ENCODE measurements around the gene RFX2. TPM values are rescaled to one million over a fixed set of nuclear protein-coding genes. Genes with fewer than 3 reads are reported as not detected.
"Not testable (repeated sequence)": the region's sequence is repeated elsewhere in the genome, so short reads cannot be mapped to it uniquely, and the experiment has no call there.

The RFX2 gene
- total RNA-seq, 1 donor from 2014 or later, result 6.5 TPM

DNA sequence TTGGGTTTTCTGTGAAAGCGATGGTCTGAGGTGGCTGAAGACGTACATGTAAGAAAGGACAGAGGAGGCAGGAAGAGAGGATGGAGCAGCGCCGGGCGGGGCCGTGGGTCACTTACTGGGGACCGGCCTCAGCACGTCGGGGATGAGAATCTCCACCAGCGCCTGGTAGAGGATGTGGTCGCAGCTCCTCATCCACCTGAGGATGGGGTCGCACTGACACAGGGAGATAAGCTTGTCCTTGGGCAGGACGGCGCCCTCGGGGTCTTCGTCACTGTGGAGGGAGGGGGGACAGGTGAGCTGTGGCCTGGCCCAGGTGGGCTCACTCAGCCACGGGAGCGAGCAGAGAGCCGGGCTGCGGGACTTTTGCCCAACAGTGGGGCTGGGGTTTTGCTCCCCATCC, 103.4 kb downstream of the RFX2 start:
- Mint-ChIP-seq H3K9me3 (ENCODE audit: low read depth) (no peaks in the 10 kb centered on the region), H3K4me1 (ENCODE audit: low read depth) (no peaks in the 10 kb centered on the region), H3K4me3 (ENCODE audit: unreplicated experiment) (no peak overlapping the region), H3K27me3 (ENCODE audit: low read depth) (no peaks in the 10 kb centered on the region), H3K27ac (ENCODE audit: unreplicated experiment) (no peak overlapping the region), H3K36me3 (ENCODE audit: low read depth) (peaks cover 18% of the 10 kb centered on the region)
- TF ChIP-seq, protein P1, sequence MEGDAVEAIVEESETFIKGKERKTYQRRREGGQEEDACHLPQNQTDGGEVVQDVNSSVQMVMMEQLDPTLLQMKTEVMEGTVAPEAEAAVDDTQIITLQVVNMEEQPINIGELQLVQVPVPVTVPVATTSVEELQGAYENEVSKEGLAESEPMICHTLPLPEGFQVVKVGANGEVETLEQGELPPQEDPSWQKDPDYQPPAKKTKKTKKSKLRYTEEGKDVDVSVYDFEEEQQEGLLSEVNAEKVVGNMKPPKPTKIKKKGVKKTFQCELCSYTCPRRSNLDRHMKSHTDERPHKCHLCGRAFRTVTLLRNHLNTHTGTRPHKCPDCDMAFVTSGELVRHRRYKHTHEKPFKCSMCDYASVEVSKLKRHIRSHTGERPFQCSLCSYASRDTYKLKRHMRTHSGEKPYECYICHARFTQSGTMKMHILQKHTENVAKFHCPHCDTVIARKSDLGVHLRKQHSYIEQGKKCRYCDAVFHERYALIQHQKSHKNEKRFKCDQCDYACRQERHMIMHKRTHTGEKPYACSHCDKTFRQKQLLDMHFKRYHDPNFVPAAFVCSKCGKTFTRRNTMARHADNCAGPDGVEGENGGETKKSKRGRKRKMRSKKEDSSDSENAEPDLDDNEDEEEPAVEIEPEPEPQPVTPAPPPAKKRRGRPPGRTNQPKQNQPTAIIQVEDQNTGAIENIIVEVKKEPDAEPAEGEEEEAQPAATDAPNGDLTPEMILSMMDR (IDR thresholded peaks at IDR 0.05), result no peak
- DNase-seq (ENCODE audit: low spot score), result no peak

DNA sequence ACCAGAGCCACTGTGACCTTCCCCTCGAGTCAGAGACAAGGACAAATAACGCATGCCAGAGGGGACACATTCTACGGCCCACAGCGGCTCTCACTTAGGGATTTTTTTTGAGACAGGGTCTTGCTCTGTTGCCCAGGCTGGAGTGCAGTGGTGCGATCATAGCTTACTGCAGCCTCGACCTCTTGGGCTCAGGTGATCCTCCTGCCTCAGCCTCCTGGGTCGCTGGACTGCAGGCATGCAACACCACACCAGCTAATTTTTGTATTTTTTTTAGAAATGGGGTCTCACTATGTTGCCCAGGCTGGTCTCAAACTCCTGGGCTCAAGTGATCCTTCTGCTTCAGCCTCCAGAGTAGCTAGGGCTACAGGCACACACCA, 104.2 kb downstream of the RFX2 start:
- H3K4me1 Mint-ChIP-seq (ENCODE audit: low read depth); H3K9me3 Mint-ChIP-seq (ENCODE audit: low read depth); DNase-seq (ENCODE audit: low spot score); H3K27ac Mint-ChIP-seq (ENCODE audit: unreplicated experiment); H3K4me3 Mint-ChIP-seq (ENCODE audit: unreplicated experiment); H3K27me3 Mint-ChIP-seq (ENCODE audit: low read depth): not testable (repeated sequence)
- peaks cover 18% of the 10 kb centered on the region for H3K36me3 Mint-ChIP-seq (ENCODE audit: low read depth)

DNA sequence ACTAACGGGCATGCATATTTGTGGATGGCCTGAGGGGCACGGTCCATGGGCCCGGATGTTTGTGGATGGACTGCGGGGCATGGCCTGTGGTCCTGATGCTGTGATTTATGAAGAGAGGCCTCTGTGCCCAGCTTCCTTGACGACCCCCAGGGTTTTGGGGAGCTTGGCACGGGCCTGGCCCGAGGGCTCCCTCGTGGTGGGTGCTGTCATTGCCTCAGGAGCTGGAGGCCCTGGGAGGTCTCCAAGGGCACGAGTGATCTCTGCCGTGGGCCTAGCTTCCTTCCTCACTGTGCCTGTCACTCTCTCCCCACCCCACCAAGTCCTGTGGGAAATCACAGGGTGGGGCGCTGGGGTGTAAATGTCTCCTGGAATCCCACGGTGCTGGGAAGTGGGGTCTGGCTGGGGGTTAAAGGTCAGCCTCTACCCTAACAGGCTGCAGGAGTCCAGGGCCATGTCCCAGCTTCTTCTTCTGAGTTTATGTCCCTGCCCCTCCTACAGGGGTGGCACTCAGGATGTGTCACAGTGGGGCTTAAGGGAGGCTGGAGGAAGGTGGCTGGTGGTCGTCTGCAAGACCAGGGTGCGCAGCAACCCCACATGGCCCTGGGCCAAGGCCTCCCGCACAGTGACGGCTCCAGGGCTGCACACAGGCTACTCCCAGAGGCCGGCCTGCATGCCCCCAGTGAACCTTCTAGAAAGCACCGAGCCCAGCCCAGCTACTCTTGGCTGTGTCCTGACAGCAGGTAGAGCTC, 104.8 kb downstream of the RFX2 start:
- H3K9me3 Mint-ChIP-seq (ENCODE audit: low read depth), result no peaks in the 10 kb centered on the region

DNA sequence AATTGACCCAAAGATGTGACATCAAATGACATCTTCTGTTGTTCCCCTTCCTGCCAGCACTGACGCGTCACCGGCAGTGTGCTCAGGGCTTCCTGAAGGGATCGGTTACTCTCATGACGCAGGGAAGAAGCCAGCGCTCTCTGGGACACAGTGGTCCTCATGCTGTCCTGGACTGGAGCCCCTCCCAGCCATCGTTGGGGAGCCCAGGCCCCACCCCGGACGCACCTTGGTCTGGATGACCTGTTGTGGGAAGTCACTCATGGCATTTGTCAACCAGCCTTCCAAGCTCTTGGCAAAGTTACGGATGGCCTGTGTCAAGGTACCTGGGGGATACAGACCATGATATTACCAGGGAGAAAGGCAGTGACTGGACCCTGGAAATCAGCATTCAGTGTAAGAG, 106.3 kb downstream of the RFX2 start:
- no peaks in the 10 kb centered on the region for H3K4me1 Mint-ChIP-seq (ENCODE audit: low read depth)
- H3K4me3 Mint-ChIP-seq (ENCODE audit: unreplicated experiment), result no peak overlapping the region
- H3K36me3 Mint-ChIP-seq (ENCODE audit: low read depth), result peaks cover 19% of the 10 kb centered on the region
- no peaks in the 10 kb centered on the region for H3K27me3 Mint-ChIP-seq (ENCODE audit: low read depth)
- H3K27ac Mint-ChIP-seq (ENCODE audit: unreplicated experiment), result no peak overlapping the region
- no peaks in the 10 kb centered on the region for H3K9me3 Mint-ChIP-seq (ENCODE audit: low read depth)
- TF ChIP-seq, protein P1 (IDR thresholded peaks at IDR 0.05), result no peak
- DNase-seq (ENCODE audit: low spot score), result no peak

More for the DNA sequence above, 104.8 kb downstream of the RFX2 start:
- H3K27ac Mint-ChIP-seq (ENCODE audit: unreplicated experiment), result no peak overlapping the region
- no peaks in the 10 kb centered on the region for H3K27me3 Mint-ChIP-seq (ENCODE audit: low read depth)
- no peak for DNase-seq (ENCODE audit: low spot score)
- TF ChIP-seq, protein P1 (IDR thresholded peaks at IDR 0.05), result no peak
- peaks cover 19% of the 10 kb centered on the region for H3K36me3 Mint-ChIP-seq (ENCODE audit: low read depth)
- no peaks in the 10 kb centered on the region for H3K4me1 Mint-ChIP-seq (ENCODE audit: low read depth)
- H3K4me3 Mint-ChIP-seq (ENCODE audit: unreplicated experiment), result no peak overlapping the region

DNA sequence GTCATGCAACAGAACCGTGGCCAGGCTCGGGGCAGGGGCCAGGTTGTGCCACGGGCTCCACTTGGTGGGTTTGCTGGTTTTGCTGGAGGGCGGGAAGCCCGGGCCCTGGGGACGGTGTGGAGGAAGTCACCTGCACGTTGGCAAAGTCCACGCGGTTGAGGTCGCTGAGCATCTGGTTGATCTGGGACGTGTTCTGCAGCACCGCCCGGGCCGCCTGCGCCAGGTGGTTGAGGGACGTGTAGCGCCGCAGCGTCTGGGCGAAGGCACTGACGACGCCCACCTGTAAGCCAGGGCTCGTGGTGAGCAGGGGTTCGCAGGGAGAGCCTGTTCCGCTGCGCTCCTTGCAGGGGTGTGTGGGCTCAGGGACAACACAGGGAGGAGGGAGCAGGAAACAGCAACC, 107.7 kb downstream of the RFX2 start:
- Mint-ChIP-seq H3K36me3 (ENCODE audit: low read depth) (peaks cover 17% of the 10 kb centered on the region), H3K27me3 (ENCODE audit: low read depth) (no peaks in the 10 kb centered on the region), H3K4me3 (ENCODE audit: unreplicated experiment) (no peak overlapping the region), H3K9me3 (ENCODE audit: low read depth) (no peaks in the 10 kb centered on the region), H3K4me1 (ENCODE audit: low read depth) (no peaks in the 10 kb centered on the region), H3K27ac (ENCODE audit: unreplicated experiment) (no peak overlapping the region)
- TF ChIP-seq, protein P1 (IDR thresholded peaks at IDR 0.05), result no peak
- DNase-seq (ENCODE audit: low spot score), result no peak

Measured in chondrocyte (in vitro differentiated cells).